ENCODE measurements around the gene UST. TPM values are rescaled to one million over a fixed set of nuclear protein-coding genes. Genes with fewer than 3 reads are reported as not detected.

UST gene
- total RNA-seq, 1 experiment from 2014 or later = 32.1 TPM

- TF ChIP-seq CREB1 (CRISPR knock-in tag; IDR thresholded peaks at IDR 0.05) (no peak), CTCF (IDR thresholded peaks at IDR 0.05) (no peak), ZSCAN18 (CRISPR knock-in tag; IDR thresholded peaks at IDR 0.05) (no peak), FOXP4 (CRISPR knock-in tag; IDR thresholded peaks at IDR 0.05) (no peak), ZNF232 (CRISPR knock-in tag; IDR thresholded peaks at IDR 0.05) (no peak), FOXK1 (CRISPR knock-in tag; IDR thresholded peaks at IDR 0.05) (no peak), OVOL2 (CRISPR knock-in tag; IDR thresholded peaks at IDR 0.05; ENCODE audit: borderline replicate concordance) (no peak), NR2C2 (CRISPR knock-in tag; IDR thresholded peaks at IDR 0.05) (no peak), IRF2 (CRISPR knock-in tag; IDR thresholded peaks at IDR 0.05; ENCODE audit: borderline replicate concordance, low read depth) (no peak), TEAD4 (CRISPR knock-in tag; IDR thresholded peaks at IDR 0.05) (no peak), ESRRA (CRISPR knock-in tag; IDR thresholded peaks at IDR 0.05; ENCODE audit: borderline replicate concordance) (no peak), GTF2I (CRISPR knock-in tag; conservative IDR thresholded peaks at IDR 0.05) (no peak), ZNF671 (CRISPR knock-in tag; IDR thresholded peaks at IDR 0.05) (no peak), TCF7 (CRISPR knock-in tag; IDR thresholded peaks at IDR 0.05; ENCODE audit: low read depth) (no peak), ZNF263 (CRISPR knock-in tag; IDR thresholded peaks at IDR 0.05; ENCODE audit: low read depth) (no peak)
- TF ChIP-seq, protein P1, sequence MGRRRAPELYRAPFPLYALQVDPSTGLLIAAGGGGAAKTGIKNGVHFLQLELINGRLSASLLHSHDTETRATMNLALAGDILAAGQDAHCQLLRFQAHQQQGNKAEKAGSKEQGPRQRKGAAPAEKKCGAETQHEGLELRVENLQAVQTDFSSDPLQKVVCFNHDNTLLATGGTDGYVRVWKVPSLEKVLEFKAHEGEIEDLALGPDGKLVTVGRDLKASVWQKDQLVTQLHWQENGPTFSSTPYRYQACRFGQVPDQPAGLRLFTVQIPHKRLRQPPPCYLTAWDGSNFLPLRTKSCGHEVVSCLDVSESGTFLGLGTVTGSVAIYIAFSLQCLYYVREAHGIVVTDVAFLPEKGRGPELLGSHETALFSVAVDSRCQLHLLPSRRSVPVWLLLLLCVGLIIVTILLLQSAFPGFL (CRISPR knock-in tag; IDR thresholded peaks at IDR 0.05; ENCODE audit: borderline replicate concordance) = no peak
- TF ChIP-seq, protein P2, sequence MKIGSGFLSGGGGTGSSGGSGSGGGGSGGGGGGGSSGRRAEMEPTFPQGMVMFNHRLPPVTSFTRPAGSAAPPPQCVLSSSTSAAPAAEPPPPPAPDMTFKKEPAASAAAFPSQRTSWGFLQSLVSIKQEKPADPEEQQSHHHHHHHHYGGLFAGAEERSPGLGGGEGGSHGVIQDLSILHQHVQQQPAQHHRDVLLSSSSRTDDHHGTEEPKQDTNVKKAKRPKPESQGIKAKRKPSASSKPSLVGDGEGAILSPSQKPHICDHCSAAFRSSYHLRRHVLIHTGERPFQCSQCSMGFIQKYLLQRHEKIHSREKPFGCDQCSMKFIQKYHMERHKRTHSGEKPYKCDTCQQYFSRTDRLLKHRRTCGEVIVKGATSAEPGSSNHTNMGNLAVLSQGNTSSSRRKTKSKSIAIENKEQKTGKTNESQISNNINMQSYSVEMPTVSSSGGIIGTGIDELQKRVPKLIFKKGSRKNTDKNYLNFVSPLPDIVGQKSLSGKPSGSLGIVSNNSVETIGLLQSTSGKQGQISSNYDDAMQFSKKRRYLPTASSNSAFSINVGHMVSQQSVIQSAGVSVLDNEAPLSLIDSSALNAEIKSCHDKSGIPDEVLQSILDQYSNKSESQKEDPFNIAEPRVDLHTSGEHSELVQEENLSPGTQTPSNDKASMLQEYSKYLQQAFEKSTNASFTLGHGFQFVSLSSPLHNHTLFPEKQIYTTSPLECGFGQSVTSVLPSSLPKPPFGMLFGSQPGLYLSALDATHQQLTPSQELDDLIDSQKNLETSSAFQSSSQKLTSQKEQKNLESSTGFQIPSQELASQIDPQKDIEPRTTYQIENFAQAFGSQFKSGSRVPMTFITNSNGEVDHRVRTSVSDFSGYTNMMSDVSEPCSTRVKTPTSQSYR (CRISPR knock-in tag; IDR thresholded peaks at IDR 0.05) = no peak
- TF ChIP-seq, protein P3, sequence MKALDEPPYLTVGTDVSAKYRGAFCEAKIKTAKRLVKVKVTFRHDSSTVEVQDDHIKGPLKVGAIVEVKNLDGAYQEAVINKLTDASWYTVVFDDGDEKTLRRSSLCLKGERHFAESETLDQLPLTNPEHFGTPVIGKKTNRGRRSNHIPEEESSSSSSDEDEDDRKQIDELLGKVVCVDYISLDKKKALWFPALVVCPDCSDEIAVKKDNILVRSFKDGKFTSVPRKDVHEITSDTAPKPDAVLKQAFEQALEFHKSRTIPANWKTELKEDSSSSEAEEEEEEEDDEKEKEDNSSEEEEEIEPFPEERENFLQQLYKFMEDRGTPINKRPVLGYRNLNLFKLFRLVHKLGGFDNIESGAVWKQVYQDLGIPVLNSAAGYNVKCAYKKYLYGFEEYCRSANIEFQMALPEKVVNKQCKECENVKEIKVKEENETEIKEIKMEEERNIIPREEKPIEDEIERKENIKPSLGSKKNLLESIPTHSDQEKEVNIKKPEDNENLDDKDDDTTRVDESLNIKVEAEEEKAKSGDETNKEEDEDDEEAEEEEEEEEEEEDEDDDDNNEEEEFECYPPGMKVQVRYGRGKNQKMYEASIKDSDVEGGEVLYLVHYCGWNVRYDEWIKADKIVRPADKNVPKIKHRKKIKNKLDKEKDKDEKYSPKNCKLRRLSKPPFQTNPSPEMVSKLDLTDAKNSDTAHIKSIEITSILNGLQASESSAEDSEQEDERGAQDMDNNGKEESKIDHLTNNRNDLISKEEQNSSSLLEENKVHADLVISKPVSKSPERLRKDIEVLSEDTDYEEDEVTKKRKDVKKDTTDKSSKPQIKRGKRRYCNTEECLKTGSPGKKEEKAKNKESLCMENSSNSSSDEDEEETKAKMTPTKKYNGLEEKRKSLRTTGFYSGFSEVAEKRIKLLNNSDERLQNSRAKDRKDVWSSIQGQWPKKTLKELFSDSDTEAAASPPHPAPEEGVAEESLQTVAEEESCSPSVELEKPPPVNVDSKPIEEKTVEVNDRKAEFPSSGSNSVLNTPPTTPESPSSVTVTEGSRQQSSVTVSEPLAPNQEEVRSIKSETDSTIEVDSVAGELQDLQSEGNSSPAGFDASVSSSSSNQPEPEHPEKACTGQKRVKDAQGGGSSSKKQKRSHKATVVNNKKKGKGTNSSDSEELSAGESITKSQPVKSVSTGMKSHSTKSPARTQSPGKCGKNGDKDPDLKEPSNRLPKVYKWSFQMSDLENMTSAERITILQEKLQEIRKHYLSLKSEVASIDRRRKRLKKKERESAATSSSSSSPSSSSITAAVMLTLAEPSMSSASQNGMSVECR (CRISPR knock-in tag; IDR thresholded peaks at IDR 0.05; ENCODE audit: borderline replicate concordance) = no peak
- ChIA-PET POLR2A (no interaction called here), CTCF (no interaction called here)
- H3K27ac Mint-ChIP-seq = peak overlapping the region; percentile 33; the same call in 1 of the 2 replicates
- H3K36me3 Mint-ChIP-seq = no peaks in the 10 kb centered on the region; the same call in 1 of the 2 replicates
- no peak for ATAC-seq
- no peak overlapping the region for H3K4me3 Mint-ChIP-seq
- H3K27me3 Mint-ChIP-seq (ENCODE audit: low read depth) = no peaks in the 10 kb centered on the region
- no peaks in the 10 kb centered on the region for H3K9me3 Mint-ChIP-seq
- no peak for DNase-seq (ENCODE audit: low spot score)
- H3K4me1 Mint-ChIP-seq = peaks cover 77% of the 10 kb centered on the region
Observed at GRCh38 chr6:148850964-148851363, 104.1 kb downstream of the UST start.

Data from WTC11 (cell line).